Adrenal gland (tissue), 12 donors: ENCODE data around the gene SRGAP3. TPM values are rescaled to one million over a fixed set of nuclear protein-coding genes. Genes with fewer than 3 reads are reported as not detected.

Experiments
- DNase-seq, 7 donors: peaks; one replicate each; pipeline ENCODE4 v3.0.0-alpha.2; 2019 to 2020
- H3K27ac ChIP-seq, 5 donors: fragments of 200-600 bp; sonication (generic) in 4 of 5; 1 replicate in 3 of 5; 2 replicates in 2 of 5; pipeline versions ENCODE4 v1.5.1 to v1.8.0; 2016 to 2020; ENCODE audit warnings: mild to moderate bottlenecking in 1 of 5
- H3K27me3 ChIP-seq: fragments of 200-600 bp; 2 replicates; pipeline ENCODE4 v1.8.0; 2021
- H3K36me3 ChIP-seq, 2 donors: fragments of 200-600 bp; replicated peaks in 1 of 2; 1 replicate in 1 of 2; 2 replicates in 1 of 2; pipeline versions ENCODE4 v1.5.1 to v1.8.0; 2018 to 2022
- H3K4me1 ChIP-seq, 2 donors: fragments of 200-600 bp; replicated peaks in 1 of 2; 1 replicate in 1 of 2; 2 replicates in 1 of 2; pipeline versions ENCODE4 v1.5.1 to v1.8.0; 2018 to 2021
- H3K4me3 ChIP-seq, 4 donors: fragments of 200-600 bp; sonication (generic) in 3 of 4; one replicate each; pipeline ENCODE4 v1.5.1; 2016 to 2018
- H3K9me3 ChIP-seq, 3 donors: fragments of 200-600 bp; sonication (generic) in 1 of 3; replicated peaks in 1 of 3; 1 replicate in 2 of 3; 2 replicates in 1 of 3; pipeline versions ENCODE4 v1.5.1 to v1.8.0; 2016 to 2021
- CTCF ChIP-seq, 6 experiments: fragments of 450-650 bp in 4 of 6; fragments of 200-600 bp in 2 of 6; sonication (generic) in 1 of 6; IDR thresholded peaks; 1 replicate in 5 of 6; 2 replicates in 1 of 6; pipeline versions ENCODE4 v1.5.1 to v1.8.0; 2016 to 2021; ENCODE audit warnings: antibody characterized with exemption in 6 of 6, mild to moderate bottlenecking in 2 of 6, moderate library complexity in 1 of 6
- POLR2A ChIP-seq, 2 donors: fragments of 450-650 bp; IDR thresholded peaks; one replicate each; pipeline ENCODE4 v1.6.1; 2017; ENCODE audit warnings: antibody characterized with exemption in 2 of 2, mild to moderate bottlenecking in 2 of 2, moderate library complexity in 1 of 2
- WGBS, 4 donors: extraction: QIAGEN DNeasy Blood & Tissue Kit in 2 of 4; methylation state at CpG; one replicate each; pipeline versions ENCODE4 v1.1.5 to v1.1.7; 2013 to 2017; 5-methylcytosine and 5-hydroxymethylcytosine counted together
- intact Hi-C, 2 donors: fragments of 100-400 bp; cut with DNase I; formaldehyde crosslinking; loops; one replicate each; pipeline versions ENCODE4 v1.14.1 to v1.15.0; 2022 to 2023
- polyA plus RNA-seq, 3 donors: library from polyadenylated mRNA; stranded (reverse); fragments of 200-250 nt in 2 of 3; fragments of 350-450 nt in 1 of 3; fragmentation: Illumina TruSeq in 1 of 3; extraction: RNeasy Lipid Tissue Mini Kit (QIAGEN cat#74804) in 1 of 3; gene quantifications; one replicate each; pipeline ENCODE4 v1.2.3, GENCODE V29; 2013 to 2014
- total RNA-seq, 9 donors: library from RNA; depleted of rRNA in 4 of 9; stranded (reverse); fragments of >200 nt in 4 of 9; fragments of 120-200 nt in 1 of 9; fragmentation: NEBNext Ultra II Directional in 1 of 9; extraction: Animal tissue kit (Norgen Biotek cat#: 25700) in 1 of 9; gene quantifications; one replicate each; pipeline versions ENCODE4 v1.1.0 to v1.2.4, GENCODE V29; 2013 to 2023
- donor health status: healthy with polysubstance abuse.
- donor health status: Bipolar disorder and iron deficiency.
- donor health status: DM: yes; HTN: yes; CAD: no.
- donor health status: DM: no; HTN: no; CAD: no.
- donor health status: DM: no; HTN: no; CAD: no.
- donor health status: DM: yes; HTN: yes; CAD: no.

The SRGAP3 gene
- total and polyA plus RNA-seq, 12 donors = 3.3 to 35.0 (median 17.8) TPM

GRCh38 chr3:8984526-8984925 is 264.9 kb downstream of the SRGAP3 start:
- WGBS, 4 donors = 80 to 91% (median 87%) methylated on average over 7 of the region's 7 CpGs
- no peaks in the 10 kb centered on the region for H3K36me3 ChIP-seq
- intact Hi-C loops = no loop called here

GRCh38 chr3:8984081-8984480 is 265.4 kb downstream of the SRGAP3 start:
- H3K9me3 ChIP-seq = no peaks in the 10 kb centered on the region
- no peaks in the 10 kb centered on the region for H3K36me3 ChIP-seq
- WGBS, 4 donors = 85 to 98% (median 89%) methylated on average over 6 of the region's 6 CpGs
- H3K27me3 ChIP-seq = no peaks in the 10 kb centered on the region
- H3K27ac ChIP-seq = no peak overlapping the region
- H3K4me1 ChIP-seq = no peaks in the 10 kb centered on the region
- DNase-seq = no peak
- no peak overlapping the region for H3K4me3 ChIP-seq
- TF ChIP-seq POLR2A (IDR thresholded peaks at IDR 0.05) (no peak), CTCF (IDR thresholded peaks at IDR 0.05) (no peak)
- intact Hi-C loops = no loop called here

More at GRCh38 chr3:8984526-8984925, 264.9 kb downstream of the SRGAP3 start:
- H3K27ac ChIP-seq = no peak overlapping the region
- TF ChIP-seq CTCF (IDR thresholded peaks at IDR 0.05) (no peak), POLR2A (IDR thresholded peaks at IDR 0.05) (no peak)
- no peak for DNase-seq
- H3K27me3 ChIP-seq = no peaks in the 10 kb centered on the region
- no peaks in the 10 kb centered on the region for H3K9me3 ChIP-seq
- H3K4me1 ChIP-seq = no peaks in the 10 kb centered on the region
- H3K4me3 ChIP-seq = no peak overlapping the region

- no peaks in the 10 kb centered on the region for H3K27me3 ChIP-seq
- DNase-seq = no peak
- TF ChIP-seq CTCF (IDR thresholded peaks at IDR 0.05) = no peak
- TF ChIP-seq POLR2A (IDR thresholded peaks at IDR 0.05) = no peak
- WGBS, 4 donors = 88 to 97% (median 92%) methylated on average over 5 of the region's 5 CpGs
- H3K36me3 ChIP-seq = no peaks in the 10 kb centered on the region
- H3K4me3 ChIP-seq = no peak overlapping the region
- H3K9me3 ChIP-seq = no peaks in the 10 kb centered on the region
- intact Hi-C loops = no loop called here
- no peak overlapping the region for H3K27ac ChIP-seq
- no peaks in the 10 kb centered on the region for H3K4me1 ChIP-seq
These were observed 265.9 kb downstream of the SRGAP3 start for GRCh38 chr3:8983591-8983990.

GRCh38 chr3:8983026-8983425 is 266.4 kb downstream of the SRGAP3 start:
- H3K36me3 ChIP-seq = no peaks in the 10 kb centered on the region
- 84 to 100% (median 87%) methylated on average over 1 of the region's 1 CpG for WGBS, 4 donors
- intact Hi-C loops = no loop called here
- DNase-seq = no peak
- H3K4me1 ChIP-seq = no peaks in the 10 kb centered on the region
- TF ChIP-seq POLR2A (IDR thresholded peaks at IDR 0.05) = no peak
- no peak for TF ChIP-seq CTCF (IDR thresholded peaks at IDR 0.05)
- H3K4me3 ChIP-seq = no peak overlapping the region
- no peak overlapping the region for H3K27ac ChIP-seq
- no peaks in the 10 kb centered on the region for H3K9me3 ChIP-seq
- H3K27me3 ChIP-seq = no peaks in the 10 kb centered on the region
